ENCODE results near the gene AGO1. TPM values are rescaled to one million over a fixed set of nuclear protein-coding genes. Genes with fewer than 3 reads are reported as not detected.

AGO1 gene
- 103 TPM for total RNA-seq (ENCODE audit: unreplicated experiment)
- long read RNA-seq, partial matches to known transcripts: 2 of 4 reads
- long read RNA-seq, other reads (novel, unspliced or antisense): 2 of 4 reads

DNA sequence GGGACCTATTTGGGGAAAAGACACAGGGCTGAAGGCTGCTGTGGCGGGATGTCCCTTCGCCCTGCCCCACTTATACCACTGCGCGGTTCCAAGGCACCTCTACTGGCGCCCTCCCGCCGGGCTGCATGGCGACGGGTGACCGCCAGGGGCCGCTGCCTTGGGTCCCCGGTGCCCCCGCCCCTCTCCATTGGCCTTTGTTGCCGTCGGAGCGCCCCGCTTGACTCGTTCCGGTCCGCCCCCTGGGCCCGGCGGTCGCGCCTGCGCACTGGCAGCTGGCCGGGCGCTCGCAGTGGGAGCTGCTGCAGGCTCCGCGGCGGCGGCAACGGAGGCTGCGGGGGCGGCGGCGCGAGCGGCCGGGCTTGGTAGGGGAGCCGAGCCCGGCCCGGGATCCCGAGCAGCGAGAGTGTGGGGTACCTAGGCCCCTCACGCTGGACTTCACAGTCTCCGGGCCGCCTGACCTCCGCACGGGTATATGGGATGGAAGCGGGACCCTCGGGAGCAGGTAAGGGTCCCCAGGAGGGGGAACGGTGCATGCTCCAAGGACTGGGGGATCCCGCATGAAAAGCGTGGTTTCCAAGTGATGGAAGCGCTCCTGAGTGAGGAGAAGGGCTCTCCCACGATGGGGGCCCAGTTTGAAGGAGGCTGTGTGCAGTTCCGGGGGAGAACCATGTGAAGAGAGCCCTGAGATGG lies at the start of gene AGO1:
TSS of gene AGO1 (plus strand) at position 265 of the 690 bp plus-strand sequence. CDS start at position 478, 213 bp downstream.
- peak within 1 kb of the TSS; percentile 96 for H3K27ac Mint-ChIP-seq (ENCODE audit: unreplicated experiment)
- peaks cover 33% of the 10 kb centered on the region for H3K4me1 Mint-ChIP-seq (ENCODE audit: low read depth, unreplicated experiment)
- peak within 1 kb of the TSS; percentile 94 for H3K4me3 Mint-ChIP-seq (ENCODE audit: unreplicated experiment)
- DNase-seq: peak; percentile 99
- TF ChIP-seq, protein P1, sequence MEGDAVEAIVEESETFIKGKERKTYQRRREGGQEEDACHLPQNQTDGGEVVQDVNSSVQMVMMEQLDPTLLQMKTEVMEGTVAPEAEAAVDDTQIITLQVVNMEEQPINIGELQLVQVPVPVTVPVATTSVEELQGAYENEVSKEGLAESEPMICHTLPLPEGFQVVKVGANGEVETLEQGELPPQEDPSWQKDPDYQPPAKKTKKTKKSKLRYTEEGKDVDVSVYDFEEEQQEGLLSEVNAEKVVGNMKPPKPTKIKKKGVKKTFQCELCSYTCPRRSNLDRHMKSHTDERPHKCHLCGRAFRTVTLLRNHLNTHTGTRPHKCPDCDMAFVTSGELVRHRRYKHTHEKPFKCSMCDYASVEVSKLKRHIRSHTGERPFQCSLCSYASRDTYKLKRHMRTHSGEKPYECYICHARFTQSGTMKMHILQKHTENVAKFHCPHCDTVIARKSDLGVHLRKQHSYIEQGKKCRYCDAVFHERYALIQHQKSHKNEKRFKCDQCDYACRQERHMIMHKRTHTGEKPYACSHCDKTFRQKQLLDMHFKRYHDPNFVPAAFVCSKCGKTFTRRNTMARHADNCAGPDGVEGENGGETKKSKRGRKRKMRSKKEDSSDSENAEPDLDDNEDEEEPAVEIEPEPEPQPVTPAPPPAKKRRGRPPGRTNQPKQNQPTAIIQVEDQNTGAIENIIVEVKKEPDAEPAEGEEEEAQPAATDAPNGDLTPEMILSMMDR (IDR thresholded peaks at IDR 0.05; ENCODE audit: partially characterized antibody, unreplicated experiment): peak; percentile 97
- H3K27me3 Mint-ChIP-seq (ENCODE audit: unreplicated experiment): peaks cover 14% of the 10 kb centered on the region
- H3K9me3 Mint-ChIP-seq (ENCODE audit: unreplicated experiment): peaks cover 8% of the 10 kb centered on the region
- H3K36me3 Mint-ChIP-seq (ENCODE audit: unreplicated experiment): no peaks in the 10 kb centered on the region

DNA sequence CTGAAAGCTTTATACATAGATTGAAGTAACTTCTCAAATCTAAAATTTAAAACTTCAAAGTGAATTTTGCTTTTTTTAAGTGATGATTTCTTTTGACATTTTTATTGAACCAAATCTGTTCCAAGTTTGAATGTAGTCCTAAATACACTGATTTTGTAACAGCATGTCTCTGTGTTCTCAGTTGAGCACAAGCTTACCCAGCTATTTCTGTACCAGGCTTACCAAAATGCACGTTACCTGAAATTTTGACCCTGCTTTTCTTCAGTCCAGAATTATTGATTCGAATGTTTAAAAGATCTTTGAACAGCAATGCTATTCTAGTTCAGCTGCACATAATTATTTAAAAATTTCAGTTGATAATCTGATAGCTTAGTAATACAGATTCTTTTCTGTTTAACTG lies 49.6 kb upstream of the AGO1 start:
- no peaks in the 10 kb centered on the region for H3K4me1 Mint-ChIP-seq (ENCODE audit: low read depth, unreplicated experiment)
- H3K9me3 Mint-ChIP-seq (ENCODE audit: unreplicated experiment): no peaks in the 10 kb centered on the region
- H3K36me3 Mint-ChIP-seq (ENCODE audit: unreplicated experiment): peaks cover 5% of the 10 kb centered on the region

GRCh38 chr1:35834218-35834617 lies 48.8 kb upstream of the AGO1 start:
- TF ChIP-seq, protein P1 (IDR thresholded peaks at IDR 0.05; ENCODE audit: partially characterized antibody, unreplicated experiment): no peak
- Mint-ChIP-seq H3K9me3 (ENCODE audit: unreplicated experiment) (no peaks in the 10 kb centered on the region), H3K36me3 (ENCODE audit: unreplicated experiment) (peaks cover 5% of the 10 kb centered on the region), H3K27ac (ENCODE audit: unreplicated experiment) (no peak overlapping the region), H3K4me3 (ENCODE audit: unreplicated experiment) (peak overlapping the region; percentile 38), H3K27me3 (ENCODE audit: unreplicated experiment) (no peaks in the 10 kb centered on the region), H3K4me1 (ENCODE audit: low read depth, unreplicated experiment) (no peaks in the 10 kb centered on the region)
- DNase-seq: no peak

More for the DNA sequence above, 49.6 kb upstream of the AGO1 start:
- no peak for DNase-seq
- H3K27me3 Mint-ChIP-seq (ENCODE audit: unreplicated experiment): no peaks in the 10 kb centered on the region
- no peak overlapping the region for H3K4me3 Mint-ChIP-seq (ENCODE audit: unreplicated experiment)
- H3K27ac Mint-ChIP-seq (ENCODE audit: unreplicated experiment): no peak overlapping the region
- TF ChIP-seq, protein P1 (IDR thresholded peaks at IDR 0.05; ENCODE audit: partially characterized antibody, unreplicated experiment): no peak

DNA sequence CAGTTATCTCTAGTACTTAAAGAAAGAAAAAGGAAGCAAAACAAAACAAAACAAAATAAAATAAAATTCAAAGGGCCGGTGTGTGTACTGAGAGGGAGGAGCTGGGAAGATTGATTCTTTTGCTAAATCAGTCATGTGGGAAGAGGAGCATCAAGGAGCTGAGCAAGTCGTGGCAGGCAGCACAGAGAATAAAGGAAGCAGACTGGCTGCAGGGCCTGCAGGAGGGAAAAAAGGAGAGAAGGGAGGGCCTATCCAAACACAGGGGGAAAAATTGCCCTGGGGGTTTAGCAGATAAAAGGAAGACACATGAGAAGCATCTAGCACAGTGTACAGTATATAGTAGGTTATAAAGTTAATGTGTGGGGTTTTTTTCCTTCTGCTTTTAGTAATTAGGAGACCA lies 47.6 kb upstream of the AGO1 start:
- Mint-ChIP-seq H3K27ac (ENCODE audit: unreplicated experiment) (no peak overlapping the region), H3K4me1 (ENCODE audit: low read depth, unreplicated experiment) (no peaks in the 10 kb centered on the region), H3K27me3 (ENCODE audit: unreplicated experiment) (no peaks in the 10 kb centered on the region), H3K36me3 (ENCODE audit: unreplicated experiment) (peaks cover 5% of the 10 kb centered on the region), H3K9me3 (ENCODE audit: unreplicated experiment) (no peaks in the 10 kb centered on the region), H3K4me3 (ENCODE audit: unreplicated experiment) (no peak overlapping the region)
- no peak for DNase-seq
- TF ChIP-seq, protein P1 (IDR thresholded peaks at IDR 0.05; ENCODE audit: partially characterized antibody, unreplicated experiment): no peak

- no peaks in the 10 kb centered on the region for H3K4me1 Mint-ChIP-seq (ENCODE audit: low read depth, unreplicated experiment)
- H3K27ac Mint-ChIP-seq (ENCODE audit: unreplicated experiment): no peak overlapping the region
- TF ChIP-seq, protein P1 (IDR thresholded peaks at IDR 0.05; ENCODE audit: partially characterized antibody, unreplicated experiment): no peak
- H3K36me3 Mint-ChIP-seq (ENCODE audit: unreplicated experiment): peaks cover 5% of the 10 kb centered on the region
- no peak for DNase-seq
- no peaks in the 10 kb centered on the region for H3K27me3 Mint-ChIP-seq (ENCODE audit: unreplicated experiment)
- no peaks in the 10 kb centered on the region for H3K9me3 Mint-ChIP-seq (ENCODE audit: unreplicated experiment)
- no peak overlapping the region for H3K4me3 Mint-ChIP-seq (ENCODE audit: unreplicated experiment)
Measured at GRCh38 chr1:35836734-35837133, 46.3 kb upstream of the AGO1 start.

Data from glutamatergic neuron (in vitro differentiated cells).